ENCODE results near the gene PRMT9. TPM values are rescaled to one million over a fixed set of nuclear protein-coding genes. Genes with fewer than 3 reads are reported as not detected.

The PRMT9 gene
- polyA plus RNA-seq, 1 donor (not counting 4 experiments of a cell fraction or from before 2014, with no cell fraction given): 10.4 TPM

DNA sequence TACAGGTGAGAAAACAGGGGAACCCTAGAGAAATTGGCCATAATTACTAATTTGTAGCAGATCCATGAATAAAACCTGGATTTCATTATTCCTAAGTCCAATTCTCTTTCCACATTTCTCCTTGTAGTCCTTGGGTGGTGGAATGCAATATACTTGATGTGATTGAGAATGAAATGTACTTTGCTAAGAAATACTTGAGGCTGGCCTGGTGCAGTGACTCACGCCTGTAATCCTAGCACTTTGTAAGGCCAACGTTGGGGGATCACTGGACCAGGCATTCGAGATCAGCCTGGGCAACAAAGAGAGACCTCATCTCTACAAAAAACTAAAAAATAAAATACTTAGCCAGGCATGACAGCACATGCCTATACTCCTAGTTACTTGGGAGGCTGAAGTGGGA, 50.9 kb downstream of the PRMT9 start:
- Histone ChIP-seq H3K9me3 (ENCODE audit: control insufficient read depth, low read depth, low read length) (no peaks in the 10 kb centered on the region), H3K4me3 (ENCODE audit: control insufficient read depth in 2 of 3, extremely low read depth in 1 of 3, insufficient read depth in 2 of 3, low read depth in 1 of 3, low read length in 3 of 3) (no peak overlapping the region), H3K4me2 (ENCODE audit: control insufficient read depth, extremely low read depth, insufficient read depth, low read depth, low read length) (no peak overlapping the region), H3K27ac (ENCODE audit: control insufficient read depth, insufficient read depth, low read length) (no peak overlapping the region), H2AFZ (ENCODE audit: control insufficient read depth, low read length) (no peak overlapping the region), H3K9me1 (ENCODE audit: control insufficient read depth, extremely low read depth, insufficient read depth, low read length) (no peaks in the 10 kb centered on the region), H3K79me2 (ENCODE audit: control insufficient read depth, insufficient read depth, low read length) (no peaks in the 10 kb centered on the region), H3K36me3 (ENCODE audit: control insufficient read depth in 2 of 2, extremely low read depth in 1 of 2, insufficient read depth in 2 of 2, low read length in 2 of 2) (peaks cover 4 to 5% of the 10 kb centered on the region in 2 experiments), H3K9ac (ENCODE audit: control insufficient read depth, extremely low read depth, insufficient read depth, low read length) (no peak overlapping the region), H4K20me1 (ENCODE audit: control insufficient read depth, extremely low read depth, insufficient read depth, low read length) (no peaks in the 10 kb centered on the region), H3K27me3 (ENCODE audit: control insufficient read depth, extremely low read depth, insufficient read depth, low read length) (no peaks in the 10 kb centered on the region), H3K4me1 (ENCODE audit: control insufficient read depth, extremely low read depth, insufficient read depth, low read length) (no peaks in the 10 kb centered on the region)
- dilution Hi-C loops (cut with MboI; ENCODE audit: extremely low pct_ligation_motif_present, low sequenced_read_pairs): no loop called here
- TF ChIP-seq EZH2 (IDR thresholded peaks at IDR 0.05; ENCODE audit: low read length): no peak
- TF ChIP-seq, protein P1, sequence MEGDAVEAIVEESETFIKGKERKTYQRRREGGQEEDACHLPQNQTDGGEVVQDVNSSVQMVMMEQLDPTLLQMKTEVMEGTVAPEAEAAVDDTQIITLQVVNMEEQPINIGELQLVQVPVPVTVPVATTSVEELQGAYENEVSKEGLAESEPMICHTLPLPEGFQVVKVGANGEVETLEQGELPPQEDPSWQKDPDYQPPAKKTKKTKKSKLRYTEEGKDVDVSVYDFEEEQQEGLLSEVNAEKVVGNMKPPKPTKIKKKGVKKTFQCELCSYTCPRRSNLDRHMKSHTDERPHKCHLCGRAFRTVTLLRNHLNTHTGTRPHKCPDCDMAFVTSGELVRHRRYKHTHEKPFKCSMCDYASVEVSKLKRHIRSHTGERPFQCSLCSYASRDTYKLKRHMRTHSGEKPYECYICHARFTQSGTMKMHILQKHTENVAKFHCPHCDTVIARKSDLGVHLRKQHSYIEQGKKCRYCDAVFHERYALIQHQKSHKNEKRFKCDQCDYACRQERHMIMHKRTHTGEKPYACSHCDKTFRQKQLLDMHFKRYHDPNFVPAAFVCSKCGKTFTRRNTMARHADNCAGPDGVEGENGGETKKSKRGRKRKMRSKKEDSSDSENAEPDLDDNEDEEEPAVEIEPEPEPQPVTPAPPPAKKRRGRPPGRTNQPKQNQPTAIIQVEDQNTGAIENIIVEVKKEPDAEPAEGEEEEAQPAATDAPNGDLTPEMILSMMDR (optimal IDR thresholded peaks at IDR 0.05 in 1 of 3, IDR thresholded peaks at IDR 0.05 in 1 of 3, conservative IDR thresholded peaks at IDR 0.05 in 1 of 3; ENCODE audit: extremely low read depth in 1 of 3, insufficient read depth in 2 of 3, low read length in 3 of 3): no peak
- FAIRE-seq (no peak), DNase-seq (ENCODE audit: low read depth, low spot score) (no peak)

DNA sequence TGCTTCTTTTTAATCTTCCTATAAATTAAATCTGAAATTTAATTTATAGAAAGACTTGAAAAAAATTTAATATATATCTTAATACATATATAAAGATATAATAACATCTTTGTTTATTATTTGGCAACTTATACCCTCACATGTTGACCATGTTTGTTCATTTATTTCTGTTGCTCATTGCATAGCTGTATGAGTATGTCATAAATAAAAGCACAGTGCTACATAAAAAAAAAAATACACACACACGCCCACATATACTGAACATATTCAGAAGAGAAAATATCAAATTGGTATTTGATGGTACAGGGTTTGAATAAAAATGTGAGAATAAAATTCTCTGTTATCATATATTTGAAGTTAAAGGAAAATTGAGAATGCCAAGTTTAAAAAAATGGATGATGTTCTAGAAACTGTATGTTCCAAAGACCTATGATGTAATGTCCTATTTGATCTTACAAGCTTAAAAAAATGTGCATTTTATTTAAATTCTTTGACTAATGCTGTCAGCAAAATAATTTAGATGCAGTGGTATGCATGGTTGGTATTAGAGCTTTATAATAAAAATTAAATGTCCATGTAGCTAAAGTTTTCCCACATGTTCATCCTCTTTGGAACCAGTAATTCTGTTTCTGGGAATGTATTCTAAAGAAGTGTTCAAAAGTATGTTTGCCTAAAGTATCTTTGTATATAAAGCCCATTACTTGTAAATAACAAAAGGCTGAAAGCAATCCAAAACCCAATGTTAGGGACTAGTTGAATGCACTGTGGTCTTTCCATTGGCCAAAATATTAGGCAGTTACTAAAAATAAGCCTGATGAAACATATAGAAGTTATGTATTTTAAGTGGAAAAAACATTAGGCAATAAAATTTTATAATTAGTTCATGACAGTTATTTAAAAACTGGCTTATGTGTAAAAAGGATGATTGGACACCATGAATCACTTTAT, 53.9 kb downstream of the PRMT9 start:
- peaks cover 7 to 9% of the 10 kb centered on the region in 2 experiments for H3K36me3 ChIP-seq (ENCODE audit: control insufficient read depth in 2 of 2, extremely low read depth in 1 of 2, insufficient read depth in 2 of 2, low read length in 2 of 2)
- DNase-seq (ENCODE audit: low read depth, low spot score) (no peak), FAIRE-seq (no peak)

More for the DNA sequence above, 53.9 kb downstream of the PRMT9 start:
- H2AFZ ChIP-seq (ENCODE audit: control insufficient read depth, low read length): no peak overlapping the region
- H3K27me3 ChIP-seq (ENCODE audit: control insufficient read depth, extremely low read depth, insufficient read depth, low read length): no peaks in the 10 kb centered on the region
- TF ChIP-seq, protein P1 (optimal IDR thresholded peaks at IDR 0.05 in 1 of 3, IDR thresholded peaks at IDR 0.05 in 1 of 3, conservative IDR thresholded peaks at IDR 0.05 in 1 of 3; ENCODE audit: extremely low read depth in 1 of 3, insufficient read depth in 2 of 3, low read length in 3 of 3): no peak
- TF ChIP-seq EZH2 (IDR thresholded peaks at IDR 0.05; ENCODE audit: low read length): no peak
- no peak overlapping the region for H3K4me2 ChIP-seq (ENCODE audit: control insufficient read depth, extremely low read depth, insufficient read depth, low read depth, low read length)
- no peaks in the 10 kb centered on the region for H3K9me1 ChIP-seq (ENCODE audit: control insufficient read depth, extremely low read depth, insufficient read depth, low read length)
- H3K79me2 ChIP-seq (ENCODE audit: control insufficient read depth, insufficient read depth, low read length): no peaks in the 10 kb centered on the region
- H3K27ac ChIP-seq (ENCODE audit: control insufficient read depth, insufficient read depth, low read length): no peak overlapping the region
- dilution Hi-C loops (cut with MboI; ENCODE audit: extremely low pct_ligation_motif_present, low sequenced_read_pairs): no loop called here
- H3K9ac ChIP-seq (ENCODE audit: control insufficient read depth, extremely low read depth, insufficient read depth, low read length): no peak overlapping the region
- no peaks in the 10 kb centered on the region for H4K20me1 ChIP-seq (ENCODE audit: control insufficient read depth, extremely low read depth, insufficient read depth, low read length)
- no peak overlapping the region for H3K4me3 ChIP-seq (ENCODE audit: control insufficient read depth in 2 of 3, extremely low read depth in 1 of 3, insufficient read depth in 2 of 3, low read depth in 1 of 3, low read length in 3 of 3)
- no peaks in the 10 kb centered on the region for H3K4me1 ChIP-seq (ENCODE audit: control insufficient read depth, extremely low read depth, insufficient read depth, low read length)
- no peaks in the 10 kb centered on the region for H3K9me3 ChIP-seq (ENCODE audit: control insufficient read depth, low read depth, low read length)

Measured in keratinocyte (primary cell).